GM19193 (cell line): ENCODE results near the gene FAM229B.

Experiments used
- POLR2A ChIP-seq: IDR thresholded peaks from 4 replicates; pipeline ENCODE4 v1.6.1; 2011; ENCODE audit not compliant: insufficient read depth, insufficient read length; ENCODE audit errors: extremely low read depth

FAM229B gene

DNA sequence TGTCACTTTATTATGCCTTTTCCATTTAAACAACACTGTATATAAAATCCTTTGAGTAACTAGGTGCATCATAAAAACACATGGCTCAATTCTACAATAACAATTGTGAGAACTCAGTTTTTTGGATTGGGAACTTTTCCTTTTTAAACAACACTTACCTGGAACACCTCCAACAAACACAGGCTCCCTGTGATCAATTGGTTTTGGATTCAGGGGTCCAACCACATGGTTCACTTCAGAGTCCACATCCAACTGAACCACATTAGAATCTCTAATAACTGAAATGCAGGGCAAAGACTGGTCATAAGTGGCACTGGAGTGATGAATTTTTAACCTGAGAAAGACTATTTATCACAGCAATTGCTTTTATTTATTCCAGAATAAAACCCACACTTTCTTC lies 26.5 kb downstream of the FAM229B start:
- TF ChIP-seq POLR2A: no peak

DNA sequence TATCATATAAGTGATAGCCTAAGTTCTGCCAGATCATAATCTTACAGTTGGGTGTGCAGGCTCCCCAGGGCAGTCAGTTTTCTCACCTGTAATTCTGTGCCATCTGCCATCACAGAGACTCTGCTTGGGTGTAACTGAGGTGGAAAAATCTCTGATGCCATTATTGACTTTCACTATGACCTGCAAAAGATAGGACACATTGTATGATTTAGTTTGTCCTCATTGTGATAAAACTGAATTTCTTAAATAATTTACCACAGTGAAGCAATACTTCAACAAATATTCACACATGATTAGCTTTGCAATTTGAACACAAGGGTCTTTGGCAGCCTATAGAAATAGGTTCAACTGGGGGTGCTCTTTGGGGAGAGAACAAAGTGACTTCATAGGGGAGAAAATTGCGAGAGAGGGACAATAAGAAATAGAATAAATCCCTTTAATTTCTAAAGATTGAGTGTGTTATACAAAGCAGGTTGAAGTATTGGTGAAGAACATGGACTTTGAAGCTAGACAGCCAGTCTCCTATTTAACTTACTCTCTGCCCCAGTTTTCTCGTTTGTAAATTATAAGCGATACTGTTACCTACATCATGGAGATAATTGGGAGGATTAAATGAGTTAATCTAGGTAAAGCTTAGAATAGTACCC lies 27.3 kb downstream of the FAM229B start:
- TF ChIP-seq POLR2A: no peak

DNA sequence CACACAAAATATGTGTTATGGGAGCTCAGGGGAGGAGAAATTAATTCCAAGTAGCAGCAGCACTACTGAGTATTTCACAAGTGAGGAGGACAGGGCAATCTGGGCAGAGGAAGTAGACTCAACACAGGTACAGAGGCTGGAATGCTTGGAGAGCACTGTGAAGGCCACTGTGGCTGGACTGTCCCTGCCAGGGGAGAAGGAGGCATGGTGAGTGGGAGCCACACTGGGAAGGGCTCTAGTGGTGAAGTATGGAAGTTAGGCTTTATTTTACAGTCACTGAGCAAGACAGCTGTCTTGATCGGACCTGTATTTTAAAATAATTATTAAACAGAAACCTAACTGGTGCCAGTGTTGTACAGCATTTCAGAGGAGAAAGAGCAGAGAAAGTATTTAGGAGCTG lies 28.8 kb downstream of the FAM229B start:
- TF ChIP-seq POLR2A: no peak

DNA sequence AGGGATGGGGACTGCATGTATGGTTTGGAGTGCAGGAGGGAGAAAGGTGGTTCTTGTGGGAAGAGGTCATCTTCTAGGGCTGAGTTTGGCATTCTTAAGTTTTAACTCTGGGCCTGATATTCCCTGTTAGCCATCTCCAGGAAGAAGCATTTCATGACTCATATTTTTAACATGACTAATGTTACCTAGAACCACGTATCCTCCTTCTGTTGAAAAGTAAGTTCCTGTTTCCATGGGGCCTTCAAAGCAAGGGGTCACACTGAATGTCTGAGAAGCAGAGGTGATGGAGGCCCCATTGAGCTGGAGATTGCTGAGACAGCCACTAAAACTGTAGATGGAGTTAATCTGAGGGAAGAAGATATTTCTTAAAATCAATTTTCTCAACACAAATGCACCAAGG lies 30.2 kb downstream of the FAM229B start:
- TF ChIP-seq POLR2A: no peak

DNA sequence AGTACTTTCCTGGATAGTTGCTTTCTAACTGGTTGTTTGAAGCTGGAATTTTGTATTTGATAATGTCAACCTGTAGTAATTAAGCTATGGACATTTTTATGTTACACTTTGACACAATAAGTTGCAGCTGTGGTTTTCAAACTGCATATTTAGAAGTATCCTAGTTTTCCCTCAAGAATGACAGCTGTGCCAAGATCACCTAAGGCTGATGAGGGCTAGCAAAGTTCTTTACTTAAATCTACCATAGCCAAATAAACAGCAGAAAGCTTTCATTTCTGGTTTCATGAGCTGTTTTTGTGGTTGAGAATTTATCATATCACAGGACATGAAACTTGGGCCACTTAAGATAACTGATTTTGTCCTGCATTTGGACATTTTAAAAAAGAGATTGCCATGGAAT lies 30.6 kb downstream of the FAM229B start:
- no peak for TF ChIP-seq POLR2A

DNA sequence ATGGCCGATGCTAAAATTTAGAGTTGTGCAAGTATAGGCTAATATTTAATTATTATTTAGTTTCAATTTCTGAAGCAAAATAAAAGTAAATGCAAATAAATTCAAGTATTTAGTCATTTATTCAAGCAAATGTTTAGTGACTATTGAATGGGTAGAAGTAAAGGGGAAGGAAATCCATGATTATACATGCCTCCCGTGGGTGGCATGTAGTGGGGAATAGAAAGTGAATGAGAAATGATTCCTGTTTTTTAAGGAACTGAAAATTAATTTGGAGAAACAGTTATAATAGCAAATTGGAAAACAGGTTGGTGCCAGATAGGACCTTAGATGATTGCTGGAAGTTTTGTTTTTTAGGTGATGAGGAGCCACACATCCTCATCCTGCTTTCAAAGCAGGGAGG lies 35.4 kb downstream of the FAM229B start:
- no peak for TF ChIP-seq POLR2A

DNA sequence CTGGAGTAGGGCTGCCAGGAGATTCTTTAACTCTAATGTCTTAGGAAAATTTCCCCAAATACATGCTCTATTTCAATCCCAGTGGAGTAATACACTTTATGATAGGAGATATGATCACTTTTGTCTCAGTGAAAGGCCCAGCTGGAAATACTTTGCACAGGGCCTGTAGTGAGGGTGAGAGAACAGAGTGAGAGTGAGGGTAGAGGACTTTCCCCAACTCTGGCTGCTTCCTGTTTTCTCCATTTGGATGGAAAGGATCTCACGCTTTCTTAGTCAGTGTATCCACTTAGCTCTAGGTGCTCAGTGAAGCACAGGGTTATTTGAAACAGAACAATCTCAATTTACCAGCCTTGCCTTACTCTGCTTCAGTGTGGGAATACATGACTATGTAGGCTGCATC lies 36.6 kb downstream of the FAM229B start:
- TF ChIP-seq POLR2A: no peak

DNA sequence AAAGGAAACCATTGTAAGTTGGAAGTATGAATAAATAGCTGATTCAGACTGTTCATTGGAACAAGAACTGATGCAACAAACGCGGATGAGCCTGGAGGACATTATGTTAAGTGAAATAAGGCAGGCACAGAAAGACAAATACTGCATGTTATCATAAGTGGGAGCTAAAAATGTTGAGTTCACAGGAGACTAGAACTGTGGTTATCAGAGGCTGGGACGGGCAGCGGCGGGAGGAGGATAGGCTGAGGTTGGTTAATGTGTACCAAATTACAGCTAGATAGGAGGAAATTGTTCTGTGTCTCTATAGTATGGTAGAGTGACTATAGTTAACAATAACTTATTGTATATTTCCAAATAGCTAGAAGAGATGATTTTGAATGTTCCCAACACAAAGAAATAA lies 40.8 kb downstream of the FAM229B start:
- no peak for TF ChIP-seq POLR2A

DNA sequence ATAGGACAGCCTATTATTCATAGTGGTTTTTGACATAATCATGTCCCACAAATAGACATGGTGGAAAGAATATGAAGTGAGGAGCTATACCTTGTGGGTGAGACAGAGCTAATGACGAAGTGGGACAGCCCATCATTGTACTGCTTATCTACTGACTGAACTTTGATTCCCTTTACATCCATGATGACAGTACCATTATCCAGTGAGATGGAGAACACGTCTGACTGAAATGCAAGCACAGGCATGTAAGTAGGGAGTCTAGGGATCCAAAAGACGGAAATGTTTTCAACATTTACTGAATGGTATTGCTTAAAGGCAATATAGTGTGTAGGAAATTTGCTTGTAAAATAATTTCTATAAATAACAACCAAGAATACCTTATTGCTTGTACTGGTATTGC lies 43.5 kb downstream of the FAM229B start:
- no peak for TF ChIP-seq POLR2A

DNA sequence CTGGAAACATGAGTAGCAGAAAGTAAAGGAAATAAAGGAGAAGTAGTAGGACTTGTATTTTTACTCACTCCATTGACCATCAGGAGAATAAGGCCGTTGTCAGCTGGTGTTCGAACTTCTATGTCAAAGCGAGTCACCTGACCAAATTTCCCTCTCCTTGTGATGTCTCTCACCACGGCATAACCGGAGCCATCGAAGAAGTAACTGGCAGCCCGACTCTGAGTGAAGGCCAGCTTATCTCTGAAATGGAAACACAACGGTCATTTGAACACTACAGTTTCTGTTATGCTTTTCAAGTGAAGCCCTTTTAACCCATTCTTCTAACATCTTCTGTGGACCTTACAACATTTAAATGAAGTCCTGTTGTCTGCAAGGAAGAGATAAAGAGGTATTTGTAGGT lies 51.7 kb downstream of the FAM229B start:
- TF ChIP-seq POLR2A: no peak

DNA sequence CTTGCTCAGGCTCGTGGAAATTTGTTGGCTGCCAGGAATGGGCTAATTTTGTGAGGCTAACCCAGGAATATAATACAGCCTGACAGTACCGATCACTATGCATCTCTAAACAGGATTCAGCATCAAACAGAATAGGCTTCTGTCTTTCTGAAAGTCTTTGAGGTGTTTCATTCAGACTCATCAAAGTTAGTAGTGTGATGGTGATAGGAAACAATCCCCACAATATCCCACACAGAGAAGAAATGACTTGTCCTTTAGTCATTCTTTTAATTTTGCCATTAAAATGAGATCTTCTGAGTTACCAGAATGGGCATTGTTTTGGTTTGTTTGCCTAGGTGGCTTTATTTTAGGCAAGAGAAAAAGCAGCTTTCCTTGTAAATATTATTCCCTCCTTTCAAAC lies 54.3 kb downstream of the FAM229B start:
- TF ChIP-seq POLR2A: no peak

DNA sequence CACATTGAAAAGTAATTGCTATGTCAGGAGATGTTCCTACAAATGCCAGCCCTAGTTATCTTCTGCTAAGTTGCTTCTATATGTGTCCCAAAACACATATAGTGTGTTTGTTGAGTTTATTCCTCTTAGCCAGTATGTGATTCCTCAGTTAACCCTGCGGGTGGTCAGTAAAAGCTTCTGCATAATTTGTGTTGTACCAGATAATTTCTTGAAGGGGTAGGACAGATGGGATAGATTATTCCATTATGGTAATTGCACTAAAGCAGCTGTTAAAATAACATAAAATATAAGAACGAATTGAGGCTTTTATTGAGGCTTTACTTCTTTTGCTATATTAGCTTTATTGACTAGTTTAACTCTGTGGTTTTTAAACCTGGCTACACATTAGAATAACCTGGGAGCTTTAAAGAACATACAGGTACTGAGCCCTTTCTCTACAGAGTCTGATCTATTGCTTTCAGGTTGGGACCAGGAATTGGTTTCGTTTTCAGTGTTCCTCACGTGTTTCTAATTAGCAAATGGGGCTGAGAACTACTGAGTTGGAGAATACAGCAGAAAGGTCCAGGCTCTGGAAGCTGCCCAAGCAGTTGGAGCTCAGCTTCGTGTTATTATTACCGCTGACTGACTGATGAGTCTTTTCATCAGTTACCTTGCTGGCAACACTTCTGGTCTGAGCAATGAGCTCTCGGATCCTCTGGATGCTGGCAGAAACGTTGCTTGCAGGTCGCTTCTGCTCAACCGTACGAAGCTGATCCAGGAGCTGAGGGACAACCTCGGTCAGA lies 56.9 kb downstream of the FAM229B start:
- TF ChIP-seq POLR2A: no peak

DNA sequence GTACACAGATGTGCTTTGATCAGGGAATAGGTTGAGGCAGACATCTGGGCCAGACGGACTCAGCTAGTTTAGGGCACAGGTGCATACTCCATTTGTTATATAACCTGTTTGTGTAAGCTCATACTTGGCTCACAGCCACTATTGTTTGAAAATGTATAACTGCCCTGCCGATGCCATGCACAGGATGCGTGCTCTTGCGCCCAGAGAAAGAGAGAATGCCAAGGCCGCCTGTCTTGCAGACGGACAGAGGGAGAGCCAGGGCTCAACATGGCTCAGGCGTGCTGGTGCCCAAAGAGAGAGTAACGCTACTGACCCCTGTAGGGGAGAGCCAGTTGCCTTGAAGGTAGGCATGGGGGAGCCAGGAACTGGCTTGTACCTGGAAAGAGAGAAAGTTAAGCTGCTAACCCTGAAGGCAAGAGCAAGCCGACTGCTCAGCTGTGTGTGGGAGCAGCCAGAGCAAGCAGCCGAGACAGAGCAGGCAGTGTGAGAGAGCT lies 57.7 kb downstream of the FAM229B start:
- no peak for TF ChIP-seq POLR2A

DNA sequence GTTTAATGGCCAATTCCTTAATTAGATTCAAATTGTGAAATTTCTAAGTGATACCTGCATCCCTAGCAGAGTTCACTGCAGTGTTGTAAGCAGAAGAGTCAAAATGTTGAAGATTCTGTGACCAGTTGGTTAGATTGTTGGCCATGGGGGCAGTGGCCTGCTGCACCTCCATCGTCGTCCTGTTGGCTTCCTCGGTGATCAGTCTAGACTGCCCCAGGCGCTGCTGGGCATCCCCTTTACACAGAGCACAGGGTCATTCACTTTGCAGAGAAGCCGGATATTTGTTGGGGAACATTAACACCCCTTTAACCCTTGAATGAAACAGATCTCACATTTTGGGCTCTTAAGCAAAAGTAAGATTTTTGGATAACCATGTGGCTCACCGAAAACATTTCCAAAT lies 60.7 kb downstream of the FAM229B start:
- no peak for TF ChIP-seq POLR2A

DNA sequence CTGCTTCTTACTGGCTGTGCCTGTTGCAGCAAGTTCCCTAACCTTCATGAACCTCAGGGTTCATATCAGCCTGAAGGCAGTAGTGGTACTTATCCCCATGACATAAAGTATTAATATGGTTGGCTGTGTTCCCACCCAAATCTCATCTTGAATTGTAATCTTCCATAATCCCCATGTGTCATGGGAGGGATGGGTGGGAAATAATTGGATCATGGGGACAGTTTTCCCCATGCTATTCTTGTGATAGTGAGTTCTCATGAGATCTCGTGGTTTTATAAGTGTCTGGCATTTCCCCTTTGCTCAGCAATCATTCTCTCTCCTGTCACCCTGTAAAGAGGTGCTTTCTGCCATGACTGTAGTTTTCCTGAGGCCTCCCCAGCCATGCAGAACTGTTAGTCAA lies 61.8 kb downstream of the FAM229B start:
- TF ChIP-seq POLR2A: no peak

DNA sequence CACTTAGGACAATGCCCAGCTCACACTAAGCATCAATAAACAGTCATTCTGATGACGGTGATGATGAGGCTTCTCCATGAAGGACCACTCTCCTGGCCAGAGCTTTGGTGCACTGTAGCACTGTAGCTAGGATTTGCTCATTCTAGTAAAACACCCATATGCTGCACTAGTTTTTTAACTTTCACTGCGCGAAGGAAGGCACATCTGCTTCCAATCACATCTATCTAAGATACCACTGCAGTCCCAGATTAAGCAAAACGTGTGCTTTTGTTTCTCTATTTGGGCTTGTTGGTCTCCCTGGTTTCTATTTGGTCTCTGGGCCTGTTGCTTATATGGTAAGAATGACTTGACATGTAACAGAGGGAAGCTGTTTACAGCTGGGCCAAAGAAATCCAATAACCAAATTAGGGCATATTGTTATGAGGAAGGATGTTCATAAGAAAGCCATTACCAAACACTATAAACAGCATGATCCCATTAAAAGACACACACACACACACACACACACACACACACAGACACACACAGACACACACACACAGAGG lies 62.4 kb downstream of the FAM229B start:
- TF ChIP-seq POLR2A: no peak

DNA sequence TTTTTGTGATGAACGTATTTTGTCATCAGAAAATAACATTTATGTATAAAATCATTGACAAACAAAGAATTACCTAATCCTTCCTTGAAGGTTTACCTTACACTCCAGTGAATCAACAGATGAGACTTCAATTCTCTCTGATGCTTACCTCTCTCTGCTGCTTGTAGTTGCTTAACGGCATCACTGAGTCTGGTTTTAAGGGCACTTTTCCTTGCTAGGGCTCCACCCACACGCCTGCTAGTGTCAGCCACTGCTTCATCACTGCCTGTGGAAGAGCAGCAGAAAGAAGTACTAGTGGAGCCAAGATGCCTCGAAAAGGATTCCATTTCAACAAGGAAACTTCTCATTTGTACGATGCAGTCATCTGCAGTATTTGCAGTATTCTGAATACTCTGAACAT lies 63.0 kb downstream of the FAM229B start:
- no peak for TF ChIP-seq POLR2A
